TTC549 (cell line): ENCODE measurements around the gene PADI3.

Experiments used
- FAIRE-seq: peaks from 2 replicates; lab custom pipeline; 2012; peaks lifted over from hg19 to GRCh38; lab: Jason Lieb, UNC

The PADI3 gene, protein sequence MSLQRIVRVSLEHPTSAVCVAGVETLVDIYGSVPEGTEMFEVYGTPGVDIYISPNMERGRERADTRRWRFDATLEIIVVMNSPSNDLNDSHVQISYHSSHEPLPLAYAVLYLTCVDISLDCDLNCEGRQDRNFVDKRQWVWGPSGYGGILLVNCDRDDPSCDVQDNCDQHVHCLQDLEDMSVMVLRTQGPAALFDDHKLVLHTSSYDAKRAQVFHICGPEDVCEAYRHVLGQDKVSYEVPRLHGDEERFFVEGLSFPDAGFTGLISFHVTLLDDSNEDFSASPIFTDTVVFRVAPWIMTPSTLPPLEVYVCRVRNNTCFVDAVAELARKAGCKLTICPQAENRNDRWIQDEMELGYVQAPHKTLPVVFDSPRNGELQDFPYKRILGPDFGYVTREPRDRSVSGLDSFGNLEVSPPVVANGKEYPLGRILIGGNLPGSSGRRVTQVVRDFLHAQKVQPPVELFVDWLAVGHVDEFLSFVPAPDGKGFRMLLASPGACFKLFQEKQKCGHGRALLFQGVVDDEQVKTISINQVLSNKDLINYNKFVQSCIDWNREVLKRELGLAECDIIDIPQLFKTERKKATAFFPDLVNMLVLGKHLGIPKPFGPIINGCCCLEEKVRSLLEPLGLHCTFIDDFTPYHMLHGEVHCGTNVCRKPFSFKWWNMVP

GRCh38 chr1:17248781-17249180, at the start of gene PADI3:
TSS of gene PADI3 (plus strand) at chr1:17249098. CDS start at chr1:17249138, 40 bp downstream.
- no peak for FAIRE-seq

DNA sequence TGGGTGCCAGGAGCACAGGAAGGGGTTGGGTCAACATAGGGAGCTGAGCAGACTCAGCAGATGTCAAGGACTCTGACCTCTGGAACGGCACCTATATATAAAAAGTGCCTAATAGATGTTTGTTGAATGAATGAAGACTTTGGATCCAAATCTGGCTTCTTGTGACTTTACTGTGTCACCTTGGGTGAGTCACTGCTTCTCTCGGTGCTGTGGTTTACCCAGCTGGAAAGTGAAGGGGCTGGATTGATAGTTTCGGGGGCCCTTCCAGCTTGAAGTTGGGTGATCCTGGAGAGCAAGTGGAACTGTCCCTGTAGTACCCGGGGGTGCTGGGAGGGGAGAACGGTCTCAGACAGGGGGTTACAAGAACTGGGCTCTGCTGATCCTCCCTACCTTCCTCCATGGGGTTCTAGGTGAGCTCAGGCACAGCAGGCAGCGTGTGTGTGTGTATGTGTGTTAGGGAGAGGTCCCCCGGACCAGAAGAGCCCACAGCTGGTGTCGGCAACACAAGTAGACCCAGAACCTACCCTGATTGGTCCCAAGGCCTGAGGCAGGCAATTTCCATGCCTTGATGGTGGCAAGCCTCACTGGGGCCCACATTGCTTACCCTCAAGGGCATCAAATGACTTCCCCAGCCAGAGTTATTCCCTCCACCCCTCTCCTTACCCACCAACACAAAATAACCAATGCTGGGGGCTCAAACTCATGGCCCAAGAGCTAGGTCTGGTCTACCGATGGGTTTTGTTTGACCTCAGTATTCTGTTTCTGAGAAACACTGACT, 49.4 kb upstream of the PADI3 start:
- no peak for FAIRE-seq

DNA sequence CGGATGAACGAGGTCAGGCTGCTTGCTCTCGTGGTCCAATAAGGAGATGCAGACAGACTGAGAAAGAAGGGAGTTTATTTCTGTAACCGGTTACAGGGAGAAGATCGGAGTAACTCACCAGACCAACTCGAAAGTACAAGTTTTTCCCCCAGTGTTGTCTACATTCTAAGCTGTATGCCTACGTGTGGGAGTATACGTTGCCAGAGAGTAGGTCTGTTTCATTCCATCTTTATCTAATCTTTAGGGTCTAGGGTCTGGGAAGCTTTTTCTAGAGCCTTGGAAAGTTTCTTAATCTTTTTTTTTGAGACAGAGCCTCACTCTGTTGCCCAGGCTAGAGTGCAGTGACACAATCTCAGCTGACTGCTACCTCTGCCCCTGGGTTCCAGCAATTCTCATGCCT, 48.7 kb upstream of the PADI3 start:
- no peak for FAIRE-seq

DNA sequence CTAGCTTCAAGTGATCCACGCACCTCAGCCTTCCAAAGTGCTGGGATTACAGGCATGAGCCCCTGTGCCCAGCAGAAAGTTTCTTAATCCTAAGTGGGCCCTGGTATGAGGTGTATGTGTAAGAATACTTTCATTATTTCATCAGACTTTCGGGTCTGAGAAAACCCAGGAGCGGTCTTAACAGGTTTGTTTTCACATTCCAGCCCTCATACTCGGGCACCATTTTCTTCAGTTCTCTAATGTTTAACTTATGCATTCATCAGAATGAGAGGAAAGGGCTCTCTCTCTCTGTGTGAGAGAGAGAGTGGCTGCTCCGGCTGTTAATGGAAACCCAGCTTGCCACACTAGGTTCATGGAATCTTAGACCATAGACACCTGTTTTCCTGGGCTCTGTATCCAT, 48.1 kb upstream of the PADI3 start:
- FAIRE-seq = no peak

GRCh38 chr1:17201201-17202021, 47.5 kb upstream of the PADI3 start:
- no peak for FAIRE-seq

GRCh38 chr1:17204546-17205440, 44.1 kb upstream of the PADI3 start, which contains the start of gene PADI1:
TSS of gene PADI1 (plus strand) at chr1:17205128. CDS start at chr1:17205218, 90 bp downstream.
- FAIRE-seq = no peak

DNA sequence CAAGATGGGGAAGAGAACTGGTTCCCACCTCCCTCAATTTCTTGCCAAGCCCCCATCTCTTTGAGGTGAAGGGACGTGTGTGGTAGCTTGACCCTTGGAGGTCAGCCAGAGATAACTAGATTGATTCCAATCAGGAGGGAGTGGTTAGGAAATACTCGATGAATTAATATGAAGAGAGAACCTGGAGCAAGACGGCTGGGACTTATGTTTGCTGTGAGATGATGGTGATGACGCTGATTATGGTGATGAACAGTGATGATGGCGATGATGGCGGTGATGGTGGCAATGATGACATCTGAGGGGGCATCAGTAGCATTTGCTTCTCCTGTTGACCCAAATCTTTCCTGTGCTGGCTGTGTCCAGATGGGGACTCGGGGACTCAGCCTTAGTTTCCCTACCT, 43.2 kb upstream of the PADI3 start:
- no peak for FAIRE-seq

GRCh38 chr1:17206196-17206595, 42.7 kb upstream of the PADI3 start:
- no peak for FAIRE-seq

GRCh38 chr1:17207046-17207445, 41.9 kb upstream of the PADI3 start:
- FAIRE-seq = no peak

- FAIRE-seq = no peak
Measured at GRCh38 chr1:17207540-17207939, 41.4 kb upstream of the PADI3 start.

- no peak for FAIRE-seq
Measured at GRCh38 chr1:17207966-17208418, 40.9 kb upstream of the PADI3 start.

DNA sequence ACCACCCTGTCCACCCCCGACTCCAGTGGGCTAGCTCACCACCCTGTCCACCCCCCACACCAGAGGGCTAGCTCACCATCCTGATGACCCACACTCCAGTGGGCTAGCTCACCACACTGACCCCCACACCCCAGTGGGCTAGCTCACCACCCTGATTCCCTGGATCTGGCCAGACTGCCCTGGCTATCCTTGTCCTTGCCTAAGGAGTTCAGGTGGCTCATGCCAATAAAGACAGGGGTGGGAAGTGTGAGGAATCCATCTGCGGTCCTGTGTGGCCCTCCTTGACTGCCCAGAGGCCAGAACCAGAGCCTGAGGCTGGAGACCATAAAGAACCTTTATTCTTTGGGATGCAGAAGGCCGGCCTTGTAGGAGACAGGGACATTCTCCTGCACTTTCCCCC, 40.4 kb upstream of the PADI3 start:
- no peak for FAIRE-seq

DNA sequence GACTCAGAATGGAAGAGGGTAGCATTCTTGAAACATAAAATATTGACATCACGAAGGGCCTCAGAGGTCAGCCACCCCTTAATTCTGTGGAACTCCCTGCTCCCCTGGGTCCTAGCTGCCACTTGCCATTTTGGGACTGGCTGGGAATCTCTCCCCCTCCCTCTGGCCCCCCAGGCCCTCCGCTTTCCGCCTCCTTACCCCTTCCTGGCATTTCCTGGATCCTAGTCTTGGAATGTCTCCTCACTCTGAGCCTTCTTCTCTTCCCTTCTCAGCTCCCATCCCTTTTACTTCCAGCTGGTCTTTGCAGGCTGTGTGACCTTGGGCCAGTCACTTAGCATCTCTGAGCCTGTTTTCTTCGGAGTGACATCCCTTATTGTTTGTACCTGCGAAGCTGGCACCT, 39.5 kb upstream of the PADI3 start:
- no peak for FAIRE-seq

DNA sequence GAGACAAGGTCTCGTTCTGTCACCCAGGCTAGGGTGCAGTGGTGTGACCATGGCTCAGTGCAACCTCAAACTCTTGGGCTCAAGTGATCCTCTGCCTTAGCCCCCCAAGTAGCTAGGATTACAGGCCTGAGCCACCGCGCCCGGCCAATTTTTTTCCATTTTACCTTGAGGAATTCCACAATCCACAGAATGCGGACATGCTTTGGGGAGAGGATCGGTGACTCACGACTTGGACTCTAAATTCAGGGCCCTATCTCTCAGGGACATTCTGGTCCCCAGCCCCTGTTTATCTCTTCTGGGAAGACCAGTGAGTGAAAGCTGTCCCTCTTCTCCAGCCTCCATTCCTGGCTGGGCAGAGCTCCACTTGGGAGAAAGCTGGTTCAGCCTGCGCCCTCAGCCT, 38.7 kb upstream of the PADI3 start:
- no peak for FAIRE-seq

DNA sequence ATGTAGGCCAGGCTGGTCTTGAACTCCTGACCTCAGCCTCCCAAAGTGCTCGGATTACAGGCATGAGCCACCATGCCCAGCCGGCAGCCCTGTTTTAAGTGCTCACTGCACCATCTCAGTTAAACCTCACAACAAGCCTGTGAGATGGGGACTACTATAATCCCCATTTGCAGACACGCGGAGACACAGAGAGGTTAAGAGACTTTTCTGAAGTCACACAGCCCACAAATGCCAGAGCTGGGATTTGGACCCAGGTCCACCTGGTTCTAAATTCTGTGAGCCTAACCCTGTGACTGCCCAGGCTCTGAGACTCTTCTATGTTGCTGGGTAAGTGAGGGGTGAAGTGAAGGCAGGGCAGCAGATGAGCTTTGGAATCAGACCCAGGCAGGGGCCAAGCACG, 37.5 kb upstream of the PADI3 start:
- FAIRE-seq = no peak

DNA sequence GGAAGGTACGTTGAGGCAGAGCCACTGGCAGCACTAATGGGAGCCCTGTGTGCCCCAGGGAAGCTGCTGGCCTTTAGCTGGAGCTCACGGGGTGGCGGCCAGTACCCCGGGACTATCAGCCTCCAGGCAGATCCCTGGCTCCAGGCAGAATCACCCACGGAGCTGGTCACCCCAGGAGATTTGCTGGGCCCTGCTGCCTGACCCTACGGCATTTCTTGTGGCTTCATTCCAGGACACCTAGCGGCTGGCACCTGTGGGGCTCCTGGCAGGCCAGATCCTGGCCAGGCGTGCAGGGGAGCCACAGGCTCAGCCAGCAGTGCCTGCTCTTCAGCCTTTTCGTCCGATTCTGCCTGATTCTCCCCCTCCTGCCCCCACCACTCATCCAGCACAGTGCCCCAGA, 36.9 kb upstream of the PADI3 start:
- no peak for FAIRE-seq

DNA sequence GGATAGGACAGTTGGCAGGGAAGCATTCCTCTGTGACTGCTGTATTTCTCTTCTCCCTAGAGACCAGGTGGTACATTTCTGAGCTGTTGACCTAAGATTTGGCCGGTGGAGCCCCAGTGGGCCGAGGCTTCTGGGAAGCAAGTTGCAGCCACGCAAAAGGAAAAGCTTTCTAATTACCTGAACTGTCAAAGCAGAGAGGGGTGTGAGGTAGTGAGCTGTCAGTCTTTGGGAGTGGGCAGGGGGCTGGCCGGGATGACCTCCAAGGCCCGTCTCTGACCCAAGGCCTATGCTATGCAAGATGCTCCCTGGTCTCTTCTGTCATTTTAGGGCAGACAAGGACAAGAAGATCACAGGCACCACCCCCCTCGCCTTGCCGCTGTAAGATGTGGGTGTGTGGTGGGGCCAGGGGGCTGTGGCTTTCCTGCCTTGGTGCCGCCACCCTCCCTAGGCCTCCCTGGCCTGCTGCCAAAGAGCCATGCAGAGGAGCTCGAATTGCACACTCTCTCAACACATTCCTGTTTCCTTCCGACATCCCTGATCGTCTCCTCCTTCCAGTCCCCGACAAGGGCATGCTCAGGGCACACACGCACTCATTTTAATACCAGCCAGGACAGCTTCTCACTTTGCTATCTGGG, 36.3 kb upstream of the PADI3 start:
- FAIRE-seq = no peak

GRCh38 chr1:17213148-17213781, 35.6 kb upstream of the PADI3 start:
- no peak for FAIRE-seq

- no peak for FAIRE-seq
Measured at GRCh38 chr1:17213782-17214148, 35.1 kb upstream of the PADI3 start.
